GM19193 (cell line): ENCODE results near the gene ERO1A.

Source experiments
- POLR2A ChIP-seq: IDR thresholded peaks from 4 replicates; pipeline ENCODE4 v1.6.1; 2011; ENCODE audit not compliant: insufficient read depth, insufficient read length; ENCODE audit errors: extremely low read depth

ERO1A gene

GRCh38 chr14:52663850-52664249 is 31.5 kb downstream of the ERO1A start:
- no peak for TF ChIP-seq POLR2A

- no peak for TF ChIP-seq POLR2A
Measured at GRCh38 chr14:52661314-52661713, 34.0 kb downstream of the ERO1A start.

DNA sequence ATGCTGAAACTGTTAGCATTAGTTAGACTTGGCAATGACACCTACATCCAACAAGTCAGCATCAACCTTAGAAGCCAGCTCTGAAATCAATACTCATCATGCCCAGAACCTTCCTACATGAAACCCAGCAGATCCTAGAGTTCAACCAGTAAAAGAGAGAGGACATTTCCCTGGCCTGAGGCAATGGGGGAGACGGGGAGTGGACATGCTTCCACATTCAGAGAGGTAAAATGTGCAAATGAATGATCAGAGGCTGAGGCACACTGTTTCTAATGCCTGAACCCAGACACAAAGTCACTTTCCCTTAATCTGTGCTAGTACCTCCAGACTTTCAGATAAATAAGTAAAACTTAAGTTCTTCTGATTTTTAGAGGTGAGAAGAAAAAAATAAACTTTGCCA is 34.5 kb downstream of the ERO1A start:
- TF ChIP-seq POLR2A = no peak

- TF ChIP-seq POLR2A = no peak
Measured at GRCh38 chr14:52660325-52660724, 35.0 kb downstream of the ERO1A start.

DNA sequence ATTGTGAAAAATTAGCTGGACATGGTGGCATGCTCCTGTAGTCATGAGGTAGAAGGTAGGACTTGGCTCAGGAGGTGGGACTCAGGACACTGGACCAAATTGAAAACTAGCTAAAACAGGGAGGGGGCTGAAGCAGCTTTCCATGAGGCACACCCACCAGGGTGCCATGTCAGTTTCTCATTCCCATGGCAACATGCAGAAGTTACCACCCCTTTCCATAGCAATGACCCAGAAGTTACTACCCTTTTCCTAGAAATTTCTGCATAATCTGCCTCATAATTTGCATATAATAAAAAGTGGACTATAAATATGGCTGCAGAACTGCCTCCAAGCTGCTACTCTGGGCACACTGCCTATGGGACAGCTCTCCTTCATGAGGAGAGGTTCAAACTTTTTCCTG is 38.5 kb downstream of the ERO1A start:
- TF ChIP-seq POLR2A = no peak

- no peak for TF ChIP-seq POLR2A
Measured at GRCh38 chr14:52650774-52651173, 44.6 kb downstream of the ERO1A start.

- TF ChIP-seq POLR2A = no peak
Measured at GRCh38 chr14:52649511-52649910, 45.8 kb downstream of the ERO1A start.

GRCh38 chr14:52641745-52642144 is 53.6 kb downstream of the ERO1A start:
- no peak for TF ChIP-seq POLR2A

GRCh38 chr14:52640137-52640536 is 55.2 kb downstream of the ERO1A start:
- TF ChIP-seq POLR2A = no peak

- no peak for TF ChIP-seq POLR2A
Measured at GRCh38 chr14:52619687-52620086, 75.7 kb downstream of the ERO1A start.

- TF ChIP-seq POLR2A = no peak
Measured at GRCh38 chr14:52618602-52619001, 76.8 kb downstream of the ERO1A start.

- no peak for TF ChIP-seq POLR2A
Measured at GRCh38 chr14:52610187-52610586, 85.2 kb downstream of the ERO1A start.

DNA sequence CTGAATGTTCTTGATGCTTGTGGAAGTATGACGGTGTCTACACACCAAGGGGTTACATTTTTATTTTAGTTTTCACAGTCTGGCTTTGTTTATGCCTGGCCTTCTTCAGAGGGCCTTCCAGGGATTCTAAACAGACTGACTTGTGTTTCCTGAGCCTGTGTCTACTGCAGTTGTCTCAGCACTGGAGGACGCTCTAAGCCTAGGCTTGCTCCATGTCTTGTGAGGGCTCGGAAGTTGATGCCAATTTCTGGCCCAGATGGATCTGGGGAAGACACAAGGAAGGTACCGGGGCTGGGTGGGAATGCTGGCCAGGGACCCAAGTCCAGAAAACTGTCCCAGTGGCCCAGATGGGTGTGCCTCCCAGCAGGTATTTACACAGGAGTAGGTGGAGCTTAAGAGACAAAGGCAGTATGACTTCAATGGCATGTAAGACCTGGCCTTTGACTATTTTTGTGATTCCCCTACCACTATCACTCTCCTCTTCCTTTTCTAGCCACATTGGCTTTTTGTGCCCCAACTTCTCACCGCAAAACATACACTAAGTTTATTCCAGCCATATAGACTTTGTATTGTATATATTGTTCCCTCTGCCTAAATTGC is 85.8 kb downstream of the ERO1A start:
- no peak for TF ChIP-seq POLR2A

DNA sequence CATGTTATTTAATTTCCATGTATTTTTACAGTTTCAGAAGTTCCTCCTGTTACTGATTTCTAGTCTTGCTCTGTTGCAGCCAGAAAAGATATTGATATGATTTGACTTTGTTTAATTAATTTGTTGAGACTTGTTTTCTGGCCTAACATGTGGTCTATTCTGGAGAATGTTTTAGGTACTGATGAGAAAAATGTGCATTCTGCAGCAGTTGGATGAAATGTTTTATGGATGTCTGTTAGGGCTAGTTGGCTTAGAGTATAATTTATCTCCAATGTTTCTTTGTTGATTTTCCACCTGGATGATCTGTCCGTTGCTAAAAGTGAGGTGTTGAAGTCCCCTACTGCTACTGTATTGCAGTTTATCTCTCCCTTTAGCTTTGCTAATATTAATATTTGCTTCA is 88.3 kb downstream of the ERO1A start:
- no peak for TF ChIP-seq POLR2A

- TF ChIP-seq POLR2A = no peak
Measured at GRCh38 chr14:52602131-52602530, 93.2 kb downstream of the ERO1A start.

DNA sequence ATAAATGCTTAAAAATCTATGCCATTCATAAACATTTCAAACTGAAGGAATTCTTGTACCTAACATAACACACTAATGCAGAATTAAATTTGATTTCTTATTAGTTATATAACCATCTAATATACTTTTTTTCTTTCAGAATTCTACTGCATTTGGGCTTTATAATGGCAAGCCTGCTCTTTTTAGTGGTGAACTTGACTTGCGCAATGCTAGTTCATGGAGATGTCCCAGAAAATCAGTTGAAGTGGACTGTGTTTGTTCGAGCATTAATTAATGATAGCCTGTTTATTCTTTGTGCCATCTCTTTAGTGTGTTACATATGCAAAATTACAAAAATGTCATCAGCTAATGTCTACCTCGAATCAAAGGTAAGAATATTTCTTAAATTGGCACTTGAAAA is 95.4 kb downstream of the ERO1A start:
- no peak for TF ChIP-seq POLR2A

- no peak for TF ChIP-seq POLR2A
Measured at GRCh38 chr14:52598568-52598967, 96.8 kb downstream of the ERO1A start.

GRCh38 chr14:52596861-52597260 is 98.5 kb downstream of the ERO1A start:
- TF ChIP-seq POLR2A = no peak

GRCh38 chr14:52596320-52596719 is 99.0 kb downstream of the ERO1A start:
- TF ChIP-seq POLR2A = no peak
